BE2C (cell line): ENCODE data around the gene SPAG8.

Source experiments
- DNase-seq: peaks from one replicate; pipeline ENCODE4 v3.0.0-alpha.2; 2020
- H3K27me3 ChIP-seq: fragments of 250-450 bp; sonication (Bioruptor Pico); 2 replicates; pipeline ENCODE4 v1.5.1; 2020; ENCODE audit warnings: mild to moderate bottlenecking
- H3K36me3 ChIP-seq: fragments of 250-450 bp; sonication (Bioruptor Pico); 2 replicates; pipeline ENCODE4 v1.5.1; 2020; ENCODE audit warnings: mild to moderate bottlenecking
- H3K4me1 ChIP-seq: fragments of 250-450 bp; sonication (Bioruptor Pico); 2 replicates; pipeline ENCODE4 v1.5.1; 2020
- H3K4me3 ChIP-seq: 2 replicates; pipeline ENCODE4 v1.5.1; 2011; ENCODE audit warnings: low read depth, low read length
- H3K9me3 ChIP-seq: fragments of 250-450 bp; sonication (Bioruptor Pico); 2 replicates; pipeline ENCODE4 v1.5.1; 2020
- TF ChIP-seq, protein P1 (sequence below): IDR thresholded peaks from 2 replicates; pipeline ENCODE4 v1.5.1; 2012; ENCODE audit warnings: mild to moderate bottlenecking, low read depth, low read length

SPAG8 gene

DNA sequence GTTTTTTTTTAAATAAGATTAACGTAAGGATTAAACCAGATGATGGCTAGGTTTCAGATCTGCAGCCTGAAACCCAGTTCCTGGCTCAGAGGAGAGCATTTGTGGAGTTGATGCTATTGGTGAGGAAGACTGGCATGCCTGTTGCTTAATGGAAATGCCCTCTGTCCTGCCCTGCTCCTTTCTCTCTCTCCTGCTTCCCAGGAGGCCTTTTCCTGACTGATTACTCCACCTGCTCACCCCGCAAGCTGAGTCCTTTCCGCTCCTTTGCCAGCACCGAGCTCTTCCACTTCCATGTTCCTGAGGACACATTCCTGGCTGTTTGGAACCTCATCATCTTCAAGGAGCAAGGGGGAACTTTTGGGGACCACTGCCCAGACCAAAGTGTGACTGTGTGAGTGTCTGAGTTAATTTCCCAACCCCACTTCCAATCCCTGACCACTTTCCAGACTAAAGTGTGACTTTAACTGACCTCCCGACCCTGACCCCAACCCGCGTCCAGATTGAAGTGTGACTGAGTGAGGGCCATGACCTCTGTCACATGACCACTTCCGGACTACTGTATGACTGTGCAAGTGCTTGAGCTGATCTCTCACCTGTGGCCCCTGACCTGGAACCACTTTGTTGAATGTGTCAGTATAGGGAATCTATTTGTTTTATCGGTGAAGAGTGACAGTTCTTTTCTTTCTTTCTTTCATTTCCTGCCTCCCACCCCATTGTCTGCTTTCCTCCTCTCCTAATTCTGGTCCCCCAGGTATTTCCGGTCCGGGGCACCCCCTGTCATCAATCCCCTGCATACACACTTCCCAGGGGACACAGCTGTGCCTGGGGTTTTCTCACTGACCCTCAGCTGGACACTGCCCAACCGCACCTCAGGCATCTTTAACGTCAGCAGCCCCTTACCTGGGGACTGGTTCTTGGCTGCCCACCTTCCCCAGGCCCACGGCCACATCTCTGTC lies 22.5 kb upstream of the SPAG8 start:
- Histone ChIP-seq H3K27me3 (no peaks in the 10 kb centered on the region), H3K4me1 (no peaks in the 10 kb centered on the region), H3K4me3 (no peak overlapping the region), H3K36me3 (no peaks in the 10 kb centered on the region), H3K9me3 (no peaks in the 10 kb centered on the region)
- TF ChIP-seq, protein P1, sequence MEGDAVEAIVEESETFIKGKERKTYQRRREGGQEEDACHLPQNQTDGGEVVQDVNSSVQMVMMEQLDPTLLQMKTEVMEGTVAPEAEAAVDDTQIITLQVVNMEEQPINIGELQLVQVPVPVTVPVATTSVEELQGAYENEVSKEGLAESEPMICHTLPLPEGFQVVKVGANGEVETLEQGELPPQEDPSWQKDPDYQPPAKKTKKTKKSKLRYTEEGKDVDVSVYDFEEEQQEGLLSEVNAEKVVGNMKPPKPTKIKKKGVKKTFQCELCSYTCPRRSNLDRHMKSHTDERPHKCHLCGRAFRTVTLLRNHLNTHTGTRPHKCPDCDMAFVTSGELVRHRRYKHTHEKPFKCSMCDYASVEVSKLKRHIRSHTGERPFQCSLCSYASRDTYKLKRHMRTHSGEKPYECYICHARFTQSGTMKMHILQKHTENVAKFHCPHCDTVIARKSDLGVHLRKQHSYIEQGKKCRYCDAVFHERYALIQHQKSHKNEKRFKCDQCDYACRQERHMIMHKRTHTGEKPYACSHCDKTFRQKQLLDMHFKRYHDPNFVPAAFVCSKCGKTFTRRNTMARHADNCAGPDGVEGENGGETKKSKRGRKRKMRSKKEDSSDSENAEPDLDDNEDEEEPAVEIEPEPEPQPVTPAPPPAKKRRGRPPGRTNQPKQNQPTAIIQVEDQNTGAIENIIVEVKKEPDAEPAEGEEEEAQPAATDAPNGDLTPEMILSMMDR: no peak
- DNase-seq: no peak

DNA sequence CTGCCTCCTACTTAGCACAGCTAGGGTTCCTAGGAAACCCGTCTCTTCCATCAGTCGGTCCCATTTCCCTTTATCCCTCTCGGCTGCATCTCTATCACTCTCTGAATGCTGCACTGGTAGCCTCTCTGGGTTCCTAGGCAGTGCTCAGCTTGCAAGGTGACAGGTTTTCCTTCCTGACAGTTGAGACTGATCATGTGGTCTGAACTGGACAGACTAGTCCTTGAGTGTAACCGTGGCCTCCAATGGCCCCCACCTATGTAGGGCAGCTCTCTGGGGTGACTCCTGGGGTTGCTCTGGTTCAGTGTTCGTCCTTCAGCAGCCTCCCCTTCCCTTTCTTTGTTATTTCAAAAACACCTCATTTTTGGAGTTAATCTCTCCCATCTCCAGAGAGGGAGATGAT lies 20.8 kb upstream of the SPAG8 start:
- Histone ChIP-seq H3K4me1 (peaks cover 3% of the 10 kb centered on the region; the same call in 1 of the 2 replicates), H3K36me3 (no peaks in the 10 kb centered on the region), H3K9me3 (no peaks in the 10 kb centered on the region), H3K27me3 (no peaks in the 10 kb centered on the region), H3K4me3 (no peak overlapping the region)
- DNase-seq: no peak
- TF ChIP-seq, protein P1: no peak

DNA sequence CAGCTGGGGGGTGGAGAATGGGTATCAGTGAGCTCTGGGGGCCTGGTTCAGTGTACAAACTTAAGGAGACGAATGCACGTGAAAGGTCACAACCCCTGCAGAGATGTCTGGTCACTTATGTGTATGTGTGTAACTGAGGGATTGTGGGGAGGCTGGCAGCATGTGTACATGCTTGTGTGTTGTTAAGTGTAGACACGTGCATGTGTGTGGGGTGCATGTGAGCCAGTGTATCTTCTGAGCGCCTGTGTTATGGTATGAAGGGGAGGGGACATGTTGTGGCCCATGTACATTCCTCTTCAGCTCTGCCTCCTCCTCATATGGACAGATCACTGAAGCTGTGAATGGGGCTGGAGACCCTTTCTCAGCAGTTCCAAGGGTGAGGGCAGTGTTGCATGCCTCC lies 19.0 kb upstream of the SPAG8 start:
- no peak for DNase-seq
- Histone ChIP-seq H3K36me3 (no peaks in the 10 kb centered on the region), H3K9me3 (no peaks in the 10 kb centered on the region), H3K27me3 (no peaks in the 10 kb centered on the region), H3K4me3 (no peak overlapping the region), H3K4me1 (peaks cover 3% of the 10 kb centered on the region; the same call in 1 of the 2 replicates)
- TF ChIP-seq, protein P1: no peak

DNA sequence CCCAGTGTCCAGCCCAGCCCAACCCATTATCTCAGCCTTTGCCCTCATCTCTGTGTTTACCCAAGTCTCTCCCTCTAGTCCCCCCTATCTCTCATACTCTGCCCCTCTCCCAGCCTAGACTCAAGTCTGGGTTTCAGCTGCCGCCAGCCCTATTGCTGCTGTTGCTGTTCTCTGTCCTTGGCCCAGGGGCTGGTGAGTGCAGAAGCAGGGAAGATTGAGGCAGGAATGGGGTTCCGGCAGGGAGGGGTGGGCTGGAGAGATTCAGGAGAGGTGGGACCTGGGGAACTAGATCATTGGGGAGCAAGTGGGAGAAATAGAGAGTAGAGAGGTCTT lies 17.7 kb upstream of the SPAG8 start:
- Histone ChIP-seq H3K4me3 (peak overlapping the region; percentile 65), H3K9me3 (no peaks in the 10 kb centered on the region), H3K27me3 (no peaks in the 10 kb centered on the region), H3K36me3 (no peaks in the 10 kb centered on the region), H3K4me1 (peaks cover 3% of the 10 kb centered on the region; the same call in 1 of the 2 replicates)
- TF ChIP-seq, protein P1: no peak
- DNase-seq: no peak

DNA sequence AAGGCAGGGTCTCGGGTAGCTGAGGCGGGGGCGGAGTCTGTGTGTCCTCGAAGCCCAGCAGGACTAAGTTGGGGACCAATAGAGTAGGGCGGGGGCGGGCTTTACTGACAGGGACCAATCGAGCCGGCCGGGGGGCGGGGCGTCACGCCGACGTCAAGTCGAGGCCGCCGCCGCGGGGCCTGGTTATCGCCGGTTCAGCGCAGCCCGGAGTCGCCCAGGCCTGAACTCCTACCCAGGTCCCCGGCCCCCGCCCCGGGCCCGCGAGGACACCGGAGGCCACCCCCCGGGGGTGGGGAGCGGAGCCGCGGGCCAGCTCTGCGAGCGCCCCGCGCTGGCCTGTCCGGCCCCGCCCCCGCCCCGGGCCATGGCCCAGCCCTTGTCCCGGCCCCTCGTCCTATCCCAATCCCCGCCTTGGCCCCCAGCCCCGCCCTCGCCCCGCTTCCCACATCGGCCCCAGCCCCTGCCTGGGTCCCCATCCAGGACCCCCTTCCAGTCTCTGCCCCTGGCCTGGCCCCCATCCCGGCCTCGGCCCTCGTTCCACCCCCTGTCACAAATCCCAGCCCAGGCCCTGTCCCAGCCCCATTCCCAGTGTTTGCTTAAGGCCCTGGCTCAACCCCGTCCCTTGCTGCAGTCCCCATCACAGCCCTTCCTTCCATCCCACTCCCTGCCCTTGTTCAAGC lies 17.2 kb upstream of the SPAG8 start, which contains the start of gene TMEM8B:
Gene TMEM8B (plus strand): TSS at position 145 of the 680 bp plus-strand sequence. CDS start 220 bp downstream, at position 365.
- no peaks in the 10 kb centered on the region for H3K36me3 ChIP-seq
- TF ChIP-seq, protein P1: no peak
- peak; percentile 99 for DNase-seq
- no peaks in the 10 kb centered on the region for H3K27me3 ChIP-seq
- peaks cover 3% of the 10 kb centered on the region; the same call in 1 of the 2 replicates for H3K4me1 ChIP-seq
- peak within 1 kb of the TSS; percentile 65 for H3K4me3 ChIP-seq
- no peaks in the 10 kb centered on the region for H3K9me3 ChIP-seq
